ENCODE results near the gene PRKD2. TPM values are rescaled to one million over a fixed set of nuclear protein-coding genes. Genes with fewer than 3 reads are reported as not detected.
A peak's percentile ranks its signal among the peaks of the same experiment; 100 is the strongest.

PRKD2 gene
- total and polyA plus RNA-seq, 2 experiments from 2014 or later, result 53.8 to 68.0 TPM

DNA sequence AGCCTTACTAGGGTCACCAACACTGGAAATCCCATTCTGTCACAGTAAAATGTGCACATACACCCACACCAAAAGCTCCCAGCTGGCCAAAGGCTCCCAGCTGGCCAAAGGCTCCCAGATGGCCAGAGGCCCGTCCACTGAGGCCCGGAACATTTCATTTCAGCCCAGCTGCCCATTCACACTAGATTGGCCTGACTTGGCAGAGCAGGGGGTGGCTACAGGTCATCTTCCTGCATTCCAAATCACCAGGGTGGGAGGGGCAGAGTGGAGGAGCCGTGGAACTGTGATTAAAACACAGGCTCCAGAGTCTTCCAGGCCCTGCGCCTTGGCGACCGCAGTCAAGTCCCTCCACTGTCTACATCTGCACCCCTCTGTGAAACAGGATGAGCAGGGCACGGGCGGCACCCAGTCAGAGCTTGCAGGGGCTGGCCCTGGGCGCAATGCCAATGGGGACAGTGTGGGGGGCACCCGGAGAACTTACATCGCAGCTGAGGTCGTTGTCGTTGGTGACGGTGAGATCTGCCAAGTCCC, 10.1 kb upstream of the PRKD2 start:
- Histone ChIP-seq H3K27ac (ENCODE audit: low read depth) (no peak overlapping the region), H3K79me2 (replicated peaks; ENCODE audit: insufficient read depth) (0 out of 2 replicates have a peak, but pooled peaks cover 7% of the 10 kb centered on the region), H3K4me3 (no peak overlapping the region), H3F3A (replicated peaks; ENCODE audit: low read depth) (peaks cover 3% of the 10 kb centered on the region; the same call in 1 of the 2 replicates), H4K20me1 (replicated peaks; ENCODE audit: insufficient read depth) (peaks cover 17% of the 10 kb centered on the region), H3K4me2 (no peak overlapping the region), H3K9me2 (ENCODE audit: insufficient read depth) (no peaks in the 10 kb centered on the region), H3K27me3 (ENCODE audit: insufficient read depth) (no peaks in the 10 kb centered on the region), H2AFZ (no peak overlapping the region), H3K4me1 (ENCODE audit: insufficient read depth) (no peaks in the 10 kb centered on the region), H3K36me3 (ENCODE audit: insufficient read depth) (peaks cover 15% of the 10 kb centered on the region; the same call in 1 of the 2 replicates)
- TF ChIP-seq ZNF114 (CRISPR knock-in tag; IDR thresholded peaks at IDR 0.05), result no peak
- TF ChIP-seq ZNF331 (CRISPR knock-in tag; IDR thresholded peaks at IDR 0.05; ENCODE audit: low read depth), result no peak
- TF ChIP-seq EZH2phosphoT487 (IDR thresholded peaks at IDR 0.05; ENCODE audit: unreplicated experiment), result no peak
- no peak for TF ChIP-seq CREB1 (CRISPR knock-in tag; IDR thresholded peaks at IDR 0.05; ENCODE audit: low read depth)
- TF ChIP-seq, protein P1, sequence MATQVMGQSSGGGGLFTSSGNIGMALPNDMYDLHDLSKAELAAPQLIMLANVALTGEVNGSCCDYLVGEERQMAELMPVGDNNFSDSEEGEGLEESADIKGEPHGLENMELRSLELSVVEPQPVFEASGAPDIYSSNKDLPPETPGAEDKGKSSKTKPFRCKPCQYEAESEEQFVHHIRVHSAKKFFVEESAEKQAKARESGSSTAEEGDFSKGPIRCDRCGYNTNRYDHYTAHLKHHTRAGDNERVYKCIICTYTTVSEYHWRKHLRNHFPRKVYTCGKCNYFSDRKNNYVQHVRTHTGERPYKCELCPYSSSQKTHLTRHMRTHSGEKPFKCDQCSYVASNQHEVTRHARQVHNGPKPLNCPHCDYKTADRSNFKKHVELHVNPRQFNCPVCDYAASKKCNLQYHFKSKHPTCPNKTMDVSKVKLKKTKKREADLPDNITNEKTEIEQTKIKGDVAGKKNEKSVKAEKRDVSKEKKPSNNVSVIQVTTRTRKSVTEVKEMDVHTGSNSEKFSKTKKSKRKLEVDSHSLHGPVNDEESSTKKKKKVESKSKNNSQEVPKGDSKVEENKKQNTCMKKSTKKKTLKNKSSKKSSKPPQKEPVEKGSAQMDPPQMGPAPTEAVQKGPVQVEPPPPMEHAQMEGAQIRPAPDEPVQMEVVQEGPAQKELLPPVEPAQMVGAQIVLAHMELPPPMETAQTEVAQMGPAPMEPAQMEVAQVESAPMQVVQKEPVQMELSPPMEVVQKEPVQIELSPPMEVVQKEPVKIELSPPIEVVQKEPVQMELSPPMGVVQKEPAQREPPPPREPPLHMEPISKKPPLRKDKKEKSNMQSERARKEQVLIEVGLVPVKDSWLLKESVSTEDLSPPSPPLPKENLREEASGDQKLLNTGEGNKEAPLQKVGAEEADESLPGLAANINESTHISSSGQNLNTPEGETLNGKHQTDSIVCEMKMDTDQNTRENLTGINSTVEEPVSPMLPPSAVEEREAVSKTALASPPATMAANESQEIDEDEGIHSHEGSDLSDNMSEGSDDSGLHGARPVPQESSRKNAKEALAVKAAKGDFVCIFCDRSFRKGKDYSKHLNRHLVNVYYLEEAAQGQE (IDR thresholded peaks at IDR 0.05; ENCODE audit: unreplicated experiment), result no peak
- TF ChIP-seq, protein P2, sequence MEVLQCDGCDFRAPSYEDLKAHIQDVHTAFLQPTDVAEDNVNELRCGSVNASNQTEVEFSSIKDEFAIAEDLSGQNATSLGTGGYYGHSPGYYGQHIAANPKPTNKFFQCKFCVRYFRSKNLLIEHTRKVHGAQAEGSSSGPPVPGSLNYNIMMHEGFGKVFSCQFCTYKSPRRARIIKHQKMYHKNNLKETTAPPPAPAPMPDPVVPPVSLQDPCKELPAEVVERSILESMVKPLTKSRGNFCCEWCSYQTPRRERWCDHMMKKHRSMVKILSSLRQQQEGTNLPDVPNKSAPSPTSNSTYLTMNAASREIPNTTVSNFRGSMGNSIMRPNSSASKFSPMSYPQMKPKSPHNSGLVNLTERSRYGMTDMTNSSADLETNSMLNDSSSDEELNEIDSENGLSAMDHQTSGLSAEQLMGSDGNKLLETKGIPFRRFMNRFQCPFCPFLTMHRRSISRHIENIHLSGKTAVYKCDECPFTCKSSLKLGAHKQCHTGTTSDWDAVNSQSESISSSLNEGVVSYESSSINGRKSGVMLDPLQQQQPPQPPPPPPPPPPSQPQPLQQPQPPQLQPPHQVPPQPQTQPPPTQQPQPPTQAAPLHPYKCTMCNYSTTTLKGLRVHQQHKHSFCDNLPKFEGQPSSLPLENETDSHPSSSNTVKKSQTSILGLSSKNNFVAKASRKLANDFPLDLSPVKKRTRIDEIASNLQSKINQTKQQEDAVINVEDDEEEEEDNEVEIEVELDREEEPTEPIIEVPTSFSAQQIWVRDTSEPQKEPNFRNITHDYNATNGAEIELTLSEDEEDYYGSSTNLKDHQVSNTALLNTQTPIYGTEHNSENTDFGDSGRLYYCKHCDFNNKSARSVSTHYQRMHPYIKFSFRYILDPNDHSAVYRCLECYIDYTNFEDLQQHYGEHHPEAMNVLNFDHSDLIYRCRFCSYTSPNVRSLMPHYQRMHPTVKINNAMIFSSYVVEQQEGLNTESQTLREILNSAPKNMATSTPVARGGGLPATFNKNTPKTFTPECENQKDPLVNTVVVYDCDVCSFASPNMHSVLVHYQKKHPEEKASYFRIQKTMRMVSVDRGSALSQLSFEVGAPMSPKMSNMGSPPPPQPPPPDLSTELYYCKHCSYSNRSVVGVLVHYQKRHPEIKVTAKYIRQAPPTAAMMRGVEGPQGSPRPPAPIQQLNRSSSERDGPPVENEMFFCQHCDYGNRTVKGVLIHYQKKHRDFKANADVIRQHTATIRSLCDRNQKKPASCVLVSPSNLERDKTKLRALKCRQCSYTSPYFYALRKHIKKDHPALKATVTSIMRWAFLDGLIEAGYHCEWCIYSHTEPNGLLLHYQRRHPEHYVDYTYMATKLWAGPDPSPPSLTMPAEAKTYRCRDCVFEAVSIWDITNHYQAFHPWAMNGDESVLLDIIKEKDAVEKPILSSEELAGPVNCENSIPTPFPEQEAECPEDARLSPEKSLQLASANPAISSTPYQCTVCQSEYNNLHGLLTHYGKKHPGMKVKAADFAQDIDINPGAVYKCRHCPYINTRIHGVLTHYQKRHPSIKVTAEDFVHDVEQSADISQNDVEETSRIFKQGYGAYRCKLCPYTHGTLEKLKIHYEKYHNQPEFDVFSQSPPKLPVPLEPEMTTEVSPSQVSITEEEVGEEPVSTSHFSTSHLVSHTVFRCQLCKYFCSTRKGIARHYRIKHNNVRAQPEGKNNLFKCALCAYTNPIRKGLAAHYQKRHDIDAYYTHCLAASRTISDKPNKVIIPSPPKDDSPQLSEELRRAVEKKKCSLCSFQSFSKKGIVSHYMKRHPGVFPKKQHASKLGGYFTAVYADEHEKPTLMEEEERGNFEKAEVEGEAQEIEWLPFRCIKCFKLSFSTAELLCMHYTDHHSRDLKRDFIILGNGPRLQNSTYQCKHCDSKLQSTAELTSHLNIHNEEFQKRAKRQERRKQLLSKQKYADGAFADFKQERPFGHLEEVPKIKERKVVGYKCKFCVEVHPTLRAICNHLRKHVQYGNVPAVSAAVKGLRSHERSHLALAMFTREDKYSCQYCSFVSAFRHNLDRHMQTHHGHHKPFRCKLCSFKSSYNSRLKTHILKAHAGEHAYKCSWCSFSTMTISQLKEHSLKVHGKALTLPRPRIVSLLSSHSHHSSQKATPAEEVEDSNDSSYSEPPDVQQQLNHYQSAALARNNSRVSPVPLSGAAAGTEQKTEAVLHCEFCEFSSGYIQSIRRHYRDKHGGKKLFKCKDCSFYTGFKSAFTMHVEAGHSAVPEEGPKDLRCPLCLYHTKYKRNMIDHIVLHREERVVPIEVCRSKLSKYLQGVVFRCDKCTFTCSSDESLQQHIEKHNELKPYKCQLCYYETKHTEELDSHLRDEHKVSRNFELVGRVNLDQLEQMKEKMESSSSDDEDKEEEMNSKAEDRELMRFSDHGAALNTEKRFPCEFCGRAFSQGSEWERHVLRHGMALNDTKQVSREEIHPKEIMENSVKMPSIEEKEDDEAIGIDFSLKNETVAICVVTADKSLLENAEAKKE (CRISPR knock-in tag; IDR thresholded peaks at IDR 0.05), result no peak
- no peak for TF ChIP-seq POLR2AphosphoS5 (IDR thresholded peaks at IDR 0.05; ENCODE audit: low read depth)
- no peak for TF ChIP-seq JUNB (IDR thresholded peaks at IDR 0.05; ENCODE audit: unreplicated experiment)
- TF ChIP-seq STAT1 (IDR thresholded peaks at IDR 0.05; ENCODE audit: unreplicated experiment), result no peak
- TF ChIP-seq EZH2 (IDR thresholded peaks at IDR 0.05; ENCODE audit: low read depth, unreplicated experiment), result no peak
- TF ChIP-seq, protein P3, sequence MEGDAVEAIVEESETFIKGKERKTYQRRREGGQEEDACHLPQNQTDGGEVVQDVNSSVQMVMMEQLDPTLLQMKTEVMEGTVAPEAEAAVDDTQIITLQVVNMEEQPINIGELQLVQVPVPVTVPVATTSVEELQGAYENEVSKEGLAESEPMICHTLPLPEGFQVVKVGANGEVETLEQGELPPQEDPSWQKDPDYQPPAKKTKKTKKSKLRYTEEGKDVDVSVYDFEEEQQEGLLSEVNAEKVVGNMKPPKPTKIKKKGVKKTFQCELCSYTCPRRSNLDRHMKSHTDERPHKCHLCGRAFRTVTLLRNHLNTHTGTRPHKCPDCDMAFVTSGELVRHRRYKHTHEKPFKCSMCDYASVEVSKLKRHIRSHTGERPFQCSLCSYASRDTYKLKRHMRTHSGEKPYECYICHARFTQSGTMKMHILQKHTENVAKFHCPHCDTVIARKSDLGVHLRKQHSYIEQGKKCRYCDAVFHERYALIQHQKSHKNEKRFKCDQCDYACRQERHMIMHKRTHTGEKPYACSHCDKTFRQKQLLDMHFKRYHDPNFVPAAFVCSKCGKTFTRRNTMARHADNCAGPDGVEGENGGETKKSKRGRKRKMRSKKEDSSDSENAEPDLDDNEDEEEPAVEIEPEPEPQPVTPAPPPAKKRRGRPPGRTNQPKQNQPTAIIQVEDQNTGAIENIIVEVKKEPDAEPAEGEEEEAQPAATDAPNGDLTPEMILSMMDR (conservative IDR thresholded peaks at IDR 0.05; ENCODE audit: low read depth in 2 of 2), result no peak
- TF ChIP-seq, protein P4, sequence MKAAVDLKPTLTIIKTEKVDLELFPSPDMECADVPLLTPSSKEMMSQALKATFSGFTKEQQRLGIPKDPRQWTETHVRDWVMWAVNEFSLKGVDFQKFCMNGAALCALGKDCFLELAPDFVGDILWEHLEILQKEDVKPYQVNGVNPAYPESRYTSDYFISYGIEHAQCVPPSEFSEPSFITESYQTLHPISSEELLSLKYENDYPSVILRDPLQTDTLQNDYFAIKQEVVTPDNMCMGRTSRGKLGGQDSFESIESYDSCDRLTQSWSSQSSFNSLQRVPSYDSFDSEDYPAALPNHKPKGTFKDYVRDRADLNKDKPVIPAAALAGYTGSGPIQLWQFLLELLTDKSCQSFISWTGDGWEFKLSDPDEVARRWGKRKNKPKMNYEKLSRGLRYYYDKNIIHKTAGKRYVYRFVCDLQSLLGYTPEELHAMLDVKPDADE (IDR thresholded peaks at IDR 0.05), result no peak
- TF ChIP-seq NANOG (IDR thresholded peaks at IDR 0.05; ENCODE audit: borderline replicate concordance), result no peak
- no peak overlapping the region for H3K27ac Mint-ChIP-seq
- H3K27me3 Mint-ChIP-seq (ENCODE audit: insufficient read depth, low read depth, poor library complexity), result peaks cover 9% of the 10 kb centered on the region
- ATAC-seq, result no peak
- H3K4me1 Mint-ChIP-seq, result peaks cover 23% of the 10 kb centered on the region
- H3K9me3 Mint-ChIP-seq, result peaks cover 3% of the 10 kb centered on the region; the same call in 1 of the 3 replicates
- no peak for DNase-seq (ENCODE audit: low spot score)
- H3K4me3 Mint-ChIP-seq, result 0 out of 3 replicates have a peak overlapping the region, but pooled peaks have one; percentile 6
- H3K36me3 Mint-ChIP-seq (ENCODE audit: low read depth), result peaks cover 80% of the 10 kb centered on the region
